CD4-positive, alpha-beta T cell treated with Interferon alpha-2 for 1 hour (primary cell): ENCODE results near the gene VSIG10.
"Not testable (repeated sequence)": the region's sequence is repeated elsewhere in the genome, so short reads cannot be mapped to it uniquely, and the experiment has no call there.

Source experiments
- DNase-seq, 2 donors: peaks; one replicate each; pipeline ENCODE4 v3.0.0-alpha.2; 2020 to 2022

Gene VSIG10

GRCh38 chr12:118032188-118032587 lies 71.6 kb downstream of the VSIG10 start:
- DNase-seq, result no peak

- no peak for DNase-seq
Observed at GRCh38 chr12:118029166-118029565, 74.6 kb downstream of the VSIG10 start.

- no peak for DNase-seq
Observed at GRCh38 chr12:118025168-118025567, 78.6 kb downstream of the VSIG10 start.

- DNase-seq, result no peak
Observed at GRCh38 chr12:118023301-118023860, 80.4 kb downstream of the VSIG10 start.

- no peak for DNase-seq
Observed at GRCh38 chr12:118022728-118023109, 81.1 kb downstream of the VSIG10 start.

- not testable (repeated sequence) for DNase-seq
Observed at GRCh38 chr12:118022097-118022727, 81.6 kb downstream of the VSIG10 start.

DNA sequence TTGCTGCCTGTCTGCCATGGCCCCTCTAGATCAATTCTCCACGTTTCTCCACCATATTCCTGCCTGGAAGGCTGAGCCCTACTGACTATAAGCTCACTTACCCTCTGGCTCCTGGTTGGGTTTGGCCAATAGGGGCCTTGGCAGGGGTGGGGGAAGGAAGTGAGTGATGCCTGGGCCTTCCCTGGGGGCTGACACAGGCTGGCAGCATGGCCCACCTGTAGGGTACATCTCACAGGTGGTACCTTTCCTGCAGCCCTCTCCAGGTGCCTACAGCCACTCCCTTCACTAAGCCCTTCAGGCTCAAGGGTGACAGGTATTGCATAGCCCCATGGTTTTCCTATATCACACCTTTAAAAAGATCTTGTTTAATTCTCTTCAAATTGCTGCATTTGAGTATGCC lies 83.8 kb downstream of the VSIG10 start:
- no peak for DNase-seq

GRCh38 chr12:118017926-118018325 lies 85.9 kb downstream of the VSIG10 start:
- DNase-seq, result no peak

DNA sequence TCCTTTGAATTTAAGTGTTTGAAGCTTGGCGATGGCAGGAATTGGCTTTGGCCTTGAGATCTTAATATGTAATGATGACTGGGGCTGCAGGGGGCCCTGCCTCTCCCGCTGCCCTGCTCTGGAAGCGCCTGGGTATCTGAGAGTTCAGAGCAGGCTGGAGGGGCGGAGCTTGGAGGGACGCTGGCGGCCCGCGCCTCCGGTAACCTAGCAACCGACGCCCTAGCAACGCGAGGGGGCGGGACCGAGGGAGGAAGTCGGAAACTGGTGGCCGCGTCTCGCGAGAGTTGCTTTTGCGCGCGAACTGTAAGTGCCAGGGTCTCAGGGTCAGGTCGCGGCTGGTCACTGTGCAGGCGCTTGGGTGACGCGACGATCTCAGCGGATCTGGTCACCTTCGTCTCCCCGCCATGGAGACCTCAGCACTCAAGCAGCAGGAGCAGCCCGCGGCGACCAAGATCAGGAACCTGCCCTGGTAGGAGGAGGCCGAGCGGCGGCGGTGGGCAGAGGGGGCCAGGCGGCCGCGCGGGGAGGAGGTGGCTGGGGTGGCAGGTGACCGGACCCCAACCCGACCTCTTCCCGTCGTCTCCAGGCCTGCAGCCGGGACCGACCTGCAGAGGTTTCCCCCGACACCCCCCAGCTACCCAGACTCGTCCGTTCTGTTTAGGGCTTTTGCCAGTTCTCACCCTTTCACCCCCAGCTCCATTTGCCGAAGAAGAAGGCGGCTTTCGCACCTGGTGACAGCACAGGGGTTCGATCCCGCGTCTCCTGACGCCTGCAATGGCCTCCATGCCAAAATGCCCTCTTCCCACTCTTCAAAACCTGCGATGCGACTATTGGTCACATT lies 87.2 kb downstream of the VSIG10 start, which contains the start of gene RFC5:
TSS of gene RFC5 (plus strand) at position 280 of the 841 bp plus-strand sequence. CDS start at position 405, 125 bp downstream.
- DNase-seq, result peak; percentile 97

DNA sequence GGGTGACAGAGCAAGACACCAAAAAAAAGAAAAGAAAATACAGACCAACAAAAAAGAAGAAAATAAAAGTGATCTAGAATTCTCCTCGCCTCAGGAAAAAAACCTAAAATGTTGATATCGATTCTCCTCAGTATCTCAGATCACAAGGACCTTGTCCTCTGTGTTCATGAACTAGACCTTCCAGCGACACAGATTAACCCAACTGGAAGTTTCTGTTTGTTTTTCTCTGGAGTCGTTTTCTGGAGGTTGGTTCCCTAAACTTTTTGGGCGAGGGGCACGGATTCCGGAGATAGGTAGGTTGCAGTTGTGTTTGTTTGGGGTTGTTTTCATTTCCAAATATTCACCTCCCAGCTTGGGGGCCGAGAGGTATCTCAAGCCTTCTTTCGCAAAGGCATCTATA lies 87.9 kb downstream of the VSIG10 start:
- no peak for DNase-seq

DNA sequence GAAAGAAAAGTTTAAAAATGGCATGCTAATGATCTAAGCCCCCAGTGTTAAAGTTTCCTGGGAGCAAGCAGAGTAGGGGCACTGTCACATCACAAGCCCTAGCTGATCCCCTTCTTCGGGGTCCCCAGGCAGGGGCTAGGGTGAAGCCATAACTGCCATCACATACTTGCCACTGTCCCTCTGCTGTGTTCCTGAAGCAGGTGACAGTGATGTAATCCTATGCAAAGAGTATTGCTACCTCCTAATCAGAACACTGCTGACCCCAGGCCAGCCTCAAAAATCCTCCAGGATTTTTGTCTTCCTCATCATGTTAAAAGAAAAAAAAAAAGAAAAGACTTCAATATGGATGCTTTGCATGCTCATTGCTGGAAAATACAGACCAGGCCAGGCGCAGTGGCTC lies 88.5 kb downstream of the VSIG10 start:
- DNase-seq, result no peak
